ENCODE measurements around the gene CDH4. TPM values are rescaled to one million over a fixed set of nuclear protein-coding genes. Genes with fewer than 3 reads are reported as not detected.

CDH4 gene
- total and polyA plus RNA-seq, 5 donors from 2014 or later = 0.07 to 0.69 (median 0.49) TPM; not detected in 1

GRCh38 chr20:61620174-61620573 lies 368.1 kb downstream of the CDH4 start:
- Histone ChIP-seq H3K27ac (ENCODE audit: insufficient read depth, low read length, poor library complexity, severe bottlenecking) (no peak overlapping the region), H3K4me1 (ENCODE audit: control insufficient read depth, insufficient read depth, low read length, poor library complexity, severe bottlenecking) (no peaks in the 10 kb centered on the region), H3K36me3 (ENCODE audit: control insufficient read depth, insufficient read depth, low read length) (no peaks in the 10 kb centered on the region), H3K27me3 (ENCODE audit: control insufficient read depth, insufficient read depth, low read length) (no peaks in the 10 kb centered on the region), H3K4me3 (ENCODE audit: low read depth, low read length) (no peak overlapping the region), H3K9me3 (ENCODE audit: control insufficient read depth in 2 of 2, low read length in 2 of 2) (no peaks in the 10 kb centered on the region)
- ATAC-seq (ENCODE audit: low read depth in 2 of 2) (no peak), DNase-seq (no peak)
- H3K36me3 Mint-ChIP-seq = no peaks in the 10 kb centered on the region
- H3K27me3 Mint-ChIP-seq = peaks cover 4% of the 10 kb centered on the region
- H3K27ac Mint-ChIP-seq = no peak overlapping the region
- peaks cover 0 to 3% (median 2%) of the 10 kb centered on the region in 7 donors for H3K9me3 Mint-ChIP-seq
- no peak overlapping the region for H3K4me3 Mint-ChIP-seq
- no peaks in the 10 kb centered on the region for H3K4me1 Mint-ChIP-seq

GRCh38 chr20:61621035-61621730 lies 369.1 kb downstream of the CDH4 start:
- no peak for ATAC-seq (ENCODE audit: low read depth in 2 of 2)
- H3K4me1 ChIP-seq (ENCODE audit: control insufficient read depth, insufficient read depth, low read length, poor library complexity, severe bottlenecking) = no peaks in the 10 kb centered on the region
- Mint-ChIP-seq H3K9me3 (peaks cover 0 to 3% (median 2%) of the 10 kb centered on the region in 7 donors), H3K27me3 (peaks cover 4% of the 10 kb centered on the region), H3K27ac (no peak overlapping the region), H3K4me1 (no peaks in the 10 kb centered on the region), H3K4me3 (no peak overlapping the region), H3K36me3 (no peaks in the 10 kb centered on the region)
- DNase-seq = no peak
- no peaks in the 10 kb centered on the region for H3K36me3 ChIP-seq (ENCODE audit: control insufficient read depth, insufficient read depth, low read length)
- H3K27me3 ChIP-seq (ENCODE audit: control insufficient read depth, insufficient read depth, low read length) = no peaks in the 10 kb centered on the region
- H3K27ac ChIP-seq (ENCODE audit: insufficient read depth, low read length, poor library complexity, severe bottlenecking) = no peak overlapping the region
- H3K4me3 ChIP-seq (ENCODE audit: low read depth, low read length) = no peak overlapping the region
- no peaks in the 10 kb centered on the region for H3K9me3 ChIP-seq (ENCODE audit: control insufficient read depth in 2 of 2, low read length in 2 of 2)

- Histone ChIP-seq H3K36me3 (ENCODE audit: control insufficient read depth, insufficient read depth, low read length) (no peaks in the 10 kb centered on the region), H3K4me1 (ENCODE audit: control insufficient read depth, insufficient read depth, low read length, poor library complexity, severe bottlenecking) (no peaks in the 10 kb centered on the region), H3K9me3 (ENCODE audit: control insufficient read depth in 2 of 2, low read length in 2 of 2) (no peaks in the 10 kb centered on the region), H3K27me3 (ENCODE audit: control insufficient read depth, insufficient read depth, low read length) (no peaks in the 10 kb centered on the region), H3K27ac (ENCODE audit: insufficient read depth, low read length, poor library complexity, severe bottlenecking) (no peak overlapping the region), H3K4me3 (ENCODE audit: low read depth, low read length) (no peak overlapping the region)
- no peak overlapping the region for H3K27ac Mint-ChIP-seq
- peaks cover 4% of the 10 kb centered on the region for H3K27me3 Mint-ChIP-seq
- DNase-seq = no peak
- no peak for ATAC-seq (ENCODE audit: low read depth in 2 of 2)
- no peak overlapping the region for H3K4me3 Mint-ChIP-seq
- no peaks in the 10 kb centered on the region for H3K36me3 Mint-ChIP-seq
- peaks cover 0 to 3% (median 2%) of the 10 kb centered on the region in 7 donors for H3K9me3 Mint-ChIP-seq
- H3K4me1 Mint-ChIP-seq = no peaks in the 10 kb centered on the region
Measured at GRCh38 chr20:61621852-61622251, 369.8 kb downstream of the CDH4 start.

- peaks cover 0 to 2% (median 0%) of the 10 kb centered on the region in 7 donors for H3K9me3 Mint-ChIP-seq
- Histone ChIP-seq H3K9me3 (ENCODE audit: control insufficient read depth in 2 of 2, low read length in 2 of 2) (no peaks in the 10 kb centered on the region), H3K4me1 (ENCODE audit: control insufficient read depth, insufficient read depth, low read length, poor library complexity, severe bottlenecking) (no peaks in the 10 kb centered on the region)
Measured at GRCh38 chr20:61623451-61623850, 371.4 kb downstream of the CDH4 start.

GRCh38 chr20:61625246-61625645 lies 373.2 kb downstream of the CDH4 start:
- Mint-ChIP-seq H3K9me3 (peaks cover 0 to 1% (median 0%) of the 10 kb centered on the region in 7 donors), H3K27me3 (no peaks in the 10 kb centered on the region), H3K27ac (no peak overlapping the region), H3K36me3 (no peaks in the 10 kb centered on the region), H3K4me1 (no peaks in the 10 kb centered on the region), H3K4me3 (no peak overlapping the region)
- no peak overlapping the region for H3K27ac ChIP-seq (ENCODE audit: insufficient read depth, low read length, poor library complexity, severe bottlenecking)
- no peaks in the 10 kb centered on the region for H3K4me1 ChIP-seq (ENCODE audit: control insufficient read depth, insufficient read depth, low read length, poor library complexity, severe bottlenecking)
- H3K36me3 ChIP-seq (ENCODE audit: control insufficient read depth, insufficient read depth, low read length) = no peaks in the 10 kb centered on the region
- no peaks in the 10 kb centered on the region for H3K9me3 ChIP-seq (ENCODE audit: control insufficient read depth in 2 of 2, low read length in 2 of 2)
- H3K4me3 ChIP-seq (ENCODE audit: low read depth, low read length) = no peak overlapping the region
- H3K27me3 ChIP-seq (ENCODE audit: control insufficient read depth, insufficient read depth, low read length) = no peaks in the 10 kb centered on the region
- no peak for DNase-seq
- no peak for ATAC-seq (ENCODE audit: low read depth in 2 of 2)

More at GRCh38 chr20:61623451-61623850, 371.4 kb downstream of the CDH4 start:
- Mint-ChIP-seq H3K27me3 (no peaks in the 10 kb centered on the region), H3K4me1 (no peaks in the 10 kb centered on the region), H3K4me3 (no peak overlapping the region), H3K36me3 (no peaks in the 10 kb centered on the region), H3K27ac (no peak overlapping the region)
- DNase-seq (no peak), ATAC-seq (ENCODE audit: low read depth in 2 of 2) (no peak)
- Histone ChIP-seq H3K36me3 (ENCODE audit: control insufficient read depth, insufficient read depth, low read length) (no peaks in the 10 kb centered on the region), H3K27me3 (ENCODE audit: control insufficient read depth, insufficient read depth, low read length) (no peaks in the 10 kb centered on the region), H3K4me3 (ENCODE audit: low read depth, low read length) (no peak overlapping the region), H3K27ac (ENCODE audit: insufficient read depth, low read length, poor library complexity, severe bottlenecking) (no peak overlapping the region)

- Histone ChIP-seq H3K36me3 (ENCODE audit: control insufficient read depth, insufficient read depth, low read length) (no peaks in the 10 kb centered on the region), H3K27ac (ENCODE audit: insufficient read depth, low read length, poor library complexity, severe bottlenecking) (no peak overlapping the region), H3K27me3 (ENCODE audit: control insufficient read depth, insufficient read depth, low read length) (no peaks in the 10 kb centered on the region), H3K4me3 (ENCODE audit: low read depth, low read length) (no peak overlapping the region), H3K9me3 (ENCODE audit: control insufficient read depth in 2 of 2, low read length in 2 of 2) (no peaks in the 10 kb centered on the region), H3K4me1 (ENCODE audit: control insufficient read depth, insufficient read depth, low read length, poor library complexity, severe bottlenecking) (no peaks in the 10 kb centered on the region)
- no peak overlapping the region for H3K4me3 Mint-ChIP-seq
- no peaks in the 10 kb centered on the region for H3K4me1 Mint-ChIP-seq
- H3K27ac Mint-ChIP-seq = no peak overlapping the region
- peaks cover 0 to 1% (median 0%) of the 10 kb centered on the region in 7 donors for H3K9me3 Mint-ChIP-seq
- no peaks in the 10 kb centered on the region for H3K36me3 Mint-ChIP-seq
- ATAC-seq (ENCODE audit: low read depth in 2 of 2) = no peak
- no peaks in the 10 kb centered on the region for H3K27me3 Mint-ChIP-seq
- no peak for DNase-seq
Measured at GRCh38 chr20:61626412-61626811, 374.4 kb downstream of the CDH4 start.

- H3K27ac ChIP-seq (ENCODE audit: insufficient read depth, low read length, poor library complexity, severe bottlenecking) = no peak overlapping the region
- H3K9me3 Mint-ChIP-seq = peaks cover 0 to 1% (median 0%) of the 10 kb centered on the region in 7 donors
- no peaks in the 10 kb centered on the region for H3K27me3 ChIP-seq (ENCODE audit: control insufficient read depth, insufficient read depth, low read length)
- H3K36me3 Mint-ChIP-seq = no peaks in the 10 kb centered on the region
- H3K36me3 ChIP-seq (ENCODE audit: control insufficient read depth, insufficient read depth, low read length) = no peaks in the 10 kb centered on the region
- ATAC-seq (ENCODE audit: low read depth in 2 of 2) (no peak), DNase-seq (no peak)
- no peak overlapping the region for H3K4me3 ChIP-seq (ENCODE audit: low read depth, low read length)
- H3K27ac Mint-ChIP-seq = no peak overlapping the region
- H3K4me1 Mint-ChIP-seq = no peaks in the 10 kb centered on the region
- no peaks in the 10 kb centered on the region for H3K4me1 ChIP-seq (ENCODE audit: control insufficient read depth, insufficient read depth, low read length, poor library complexity, severe bottlenecking)
- H3K4me3 Mint-ChIP-seq = no peak overlapping the region
- H3K9me3 ChIP-seq (ENCODE audit: control insufficient read depth in 2 of 2, low read length in 2 of 2) = no peaks in the 10 kb centered on the region
- no peaks in the 10 kb centered on the region for H3K27me3 Mint-ChIP-seq
Measured at GRCh38 chr20:61627791-61628415, 375.8 kb downstream of the CDH4 start.

GRCh38 chr20:61628480-61628879 lies 376.4 kb downstream of the CDH4 start:
- H3K9me3 ChIP-seq (ENCODE audit: control insufficient read depth in 2 of 2, low read length in 2 of 2) = no peaks in the 10 kb centered on the region
- Mint-ChIP-seq H3K4me1 (no peaks in the 10 kb centered on the region), H3K9me3 (peaks cover 0 to 2% (median 0%) of the 10 kb centered on the region in 7 donors), H3K27ac (no peak overlapping the region), H3K27me3 (no peaks in the 10 kb centered on the region), H3K36me3 (no peaks in the 10 kb centered on the region), H3K4me3 (no peak overlapping the region)
- DNase-seq (no peak), ATAC-seq (ENCODE audit: low read depth in 2 of 2) (no peak)
- H3K27me3 ChIP-seq (ENCODE audit: control insufficient read depth, insufficient read depth, low read length) = no peaks in the 10 kb centered on the region
- H3K4me3 ChIP-seq (ENCODE audit: low read depth, low read length) = no peak overlapping the region
- no peaks in the 10 kb centered on the region for H3K36me3 ChIP-seq (ENCODE audit: control insufficient read depth, insufficient read depth, low read length)
- no peak overlapping the region for H3K27ac ChIP-seq (ENCODE audit: insufficient read depth, low read length, poor library complexity, severe bottlenecking)
- no peaks in the 10 kb centered on the region for H3K4me1 ChIP-seq (ENCODE audit: control insufficient read depth, insufficient read depth, low read length, poor library complexity, severe bottlenecking)

Measured in CD4-positive, CD25-positive, alpha-beta regulatory T cell (primary cell).